Measurements from ENCODE around the gene ZNF484. TPM values are rescaled to one million over a fixed set of nuclear protein-coding genes. Genes with fewer than 3 reads are reported as not detected.
"Not testable (repeated sequence)": the region's sequence is repeated elsewhere in the genome, so short reads cannot be mapped to it uniquely, and the experiment has no call there.

Gene ZNF484
- polyA plus RNA-seq, 1 donor (not counting 4 experiments of a cell fraction or from before 2014, with no cell fraction given): 4.0 TPM

DNA sequence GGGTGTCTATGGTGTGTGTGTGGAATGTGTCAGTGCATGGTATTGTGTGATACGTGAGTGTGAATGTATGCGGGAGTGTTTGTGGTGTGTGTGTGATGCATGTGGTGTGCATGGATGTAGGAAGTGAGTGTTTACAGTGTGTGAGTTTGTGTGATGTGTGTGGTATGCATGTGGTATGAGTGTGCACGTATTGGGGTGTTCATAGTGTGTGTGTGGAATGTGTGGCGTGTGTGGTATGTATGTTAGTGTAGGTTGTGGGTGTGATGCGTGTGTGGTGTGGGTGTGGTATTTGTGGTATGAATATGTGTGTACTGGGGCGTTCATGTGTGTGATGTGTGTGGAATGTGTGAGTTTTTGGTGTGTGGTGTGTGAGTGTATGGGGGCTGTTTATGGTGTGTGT lies 73.1 kb downstream of the ZNF484 start:
- no peak for TF ChIP-seq EZH2 (IDR thresholded peaks at IDR 0.05; ENCODE audit: low read length)
- TF ChIP-seq, protein P1, sequence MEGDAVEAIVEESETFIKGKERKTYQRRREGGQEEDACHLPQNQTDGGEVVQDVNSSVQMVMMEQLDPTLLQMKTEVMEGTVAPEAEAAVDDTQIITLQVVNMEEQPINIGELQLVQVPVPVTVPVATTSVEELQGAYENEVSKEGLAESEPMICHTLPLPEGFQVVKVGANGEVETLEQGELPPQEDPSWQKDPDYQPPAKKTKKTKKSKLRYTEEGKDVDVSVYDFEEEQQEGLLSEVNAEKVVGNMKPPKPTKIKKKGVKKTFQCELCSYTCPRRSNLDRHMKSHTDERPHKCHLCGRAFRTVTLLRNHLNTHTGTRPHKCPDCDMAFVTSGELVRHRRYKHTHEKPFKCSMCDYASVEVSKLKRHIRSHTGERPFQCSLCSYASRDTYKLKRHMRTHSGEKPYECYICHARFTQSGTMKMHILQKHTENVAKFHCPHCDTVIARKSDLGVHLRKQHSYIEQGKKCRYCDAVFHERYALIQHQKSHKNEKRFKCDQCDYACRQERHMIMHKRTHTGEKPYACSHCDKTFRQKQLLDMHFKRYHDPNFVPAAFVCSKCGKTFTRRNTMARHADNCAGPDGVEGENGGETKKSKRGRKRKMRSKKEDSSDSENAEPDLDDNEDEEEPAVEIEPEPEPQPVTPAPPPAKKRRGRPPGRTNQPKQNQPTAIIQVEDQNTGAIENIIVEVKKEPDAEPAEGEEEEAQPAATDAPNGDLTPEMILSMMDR (optimal IDR thresholded peaks at IDR 0.05 in 1 of 3, IDR thresholded peaks at IDR 0.05 in 1 of 3, conservative IDR thresholded peaks at IDR 0.05 in 1 of 3; ENCODE audit: extremely low read depth in 1 of 3, insufficient read depth in 2 of 3, low read length in 3 of 3): no peak
- peaks cover 12% of the 10 kb centered on the region for H3K4me1 ChIP-seq (ENCODE audit: control insufficient read depth, extremely low read depth, insufficient read depth, low read length)
- no peak overlapping the region for H3K4me3 ChIP-seq (ENCODE audit: control insufficient read depth in 2 of 3, extremely low read depth in 1 of 3, insufficient read depth in 2 of 3, low read depth in 1 of 3, low read length in 3 of 3)
- DNase-seq (ENCODE audit: low read depth, low spot score) (peak; percentile 74), FAIRE-seq (peak; percentile 34)
- no peak overlapping the region for H3K27ac ChIP-seq (ENCODE audit: control insufficient read depth, insufficient read depth, low read length)
- H3K9ac ChIP-seq (ENCODE audit: control insufficient read depth, extremely low read depth, insufficient read depth, low read length): no peak overlapping the region
- no peak overlapping the region for H3K4me2 ChIP-seq (ENCODE audit: control insufficient read depth, extremely low read depth, insufficient read depth, low read depth, low read length)
- H3K9me3 ChIP-seq (ENCODE audit: control insufficient read depth, low read depth, low read length): no peaks in the 10 kb centered on the region
- no peak overlapping the region for H2AFZ ChIP-seq (ENCODE audit: control insufficient read depth, low read length)
- dilution Hi-C loops (cut with MboI; ENCODE audit: extremely low pct_ligation_motif_present, low sequenced_read_pairs): no loop called here
- no peaks in the 10 kb centered on the region for H3K9me1 ChIP-seq (ENCODE audit: control insufficient read depth, extremely low read depth, insufficient read depth, low read length)
- H4K20me1 ChIP-seq (ENCODE audit: control insufficient read depth, extremely low read depth, insufficient read depth, low read length): no peaks in the 10 kb centered on the region
- H3K79me2 ChIP-seq (ENCODE audit: control insufficient read depth, insufficient read depth, low read length): no peaks in the 10 kb centered on the region
- H3K36me3 ChIP-seq (ENCODE audit: control insufficient read depth in 2 of 2, extremely low read depth in 1 of 2, insufficient read depth in 2 of 2, low read length in 2 of 2): no peaks in the 10 kb centered on the region
- peaks cover 39% of the 10 kb centered on the region for H3K27me3 ChIP-seq (ENCODE audit: control insufficient read depth, extremely low read depth, insufficient read depth, low read length)

- Histone ChIP-seq H3K4me2 (ENCODE audit: control insufficient read depth, extremely low read depth, insufficient read depth, low read depth, low read length) (no peak overlapping the region), H4K20me1 (ENCODE audit: control insufficient read depth, extremely low read depth, insufficient read depth, low read length) (no peaks in the 10 kb centered on the region), H3K4me1 (ENCODE audit: control insufficient read depth, extremely low read depth, insufficient read depth, low read length) (peaks cover 18% of the 10 kb centered on the region), H3K9me3 (ENCODE audit: control insufficient read depth, low read depth, low read length) (no peaks in the 10 kb centered on the region), H3K27ac (ENCODE audit: control insufficient read depth, insufficient read depth, low read length) (no peak overlapping the region), H3K9ac (ENCODE audit: control insufficient read depth, extremely low read depth, insufficient read depth, low read length) (no peak overlapping the region), H3K27me3 (ENCODE audit: control insufficient read depth, extremely low read depth, insufficient read depth, low read length) (no peaks in the 10 kb centered on the region), H3K36me3 (ENCODE audit: control insufficient read depth in 2 of 2, extremely low read depth in 1 of 2, insufficient read depth in 2 of 2, low read length in 2 of 2) (no peaks in the 10 kb centered on the region), H3K4me3 (ENCODE audit: control insufficient read depth in 2 of 3, extremely low read depth in 1 of 3, insufficient read depth in 2 of 3, low read depth in 1 of 3, low read length in 3 of 3) (no peak overlapping the region), H2AFZ (ENCODE audit: control insufficient read depth, low read length) (no peak overlapping the region), H3K9me1 (ENCODE audit: control insufficient read depth, extremely low read depth, insufficient read depth, low read length) (no peaks in the 10 kb centered on the region), H3K79me2 (ENCODE audit: control insufficient read depth, insufficient read depth, low read length) (no peaks in the 10 kb centered on the region)
- TF ChIP-seq EZH2 (IDR thresholded peaks at IDR 0.05; ENCODE audit: low read length): no peak
- no peak for DNase-seq (ENCODE audit: low read depth, low spot score)
- FAIRE-seq: no peak
- dilution Hi-C loops (cut with MboI; ENCODE audit: extremely low pct_ligation_motif_present, low sequenced_read_pairs): no loop called here
Measured at GRCh38 chr9:92798358-92798757, 79.5 kb downstream of the ZNF484 start.

DNA sequence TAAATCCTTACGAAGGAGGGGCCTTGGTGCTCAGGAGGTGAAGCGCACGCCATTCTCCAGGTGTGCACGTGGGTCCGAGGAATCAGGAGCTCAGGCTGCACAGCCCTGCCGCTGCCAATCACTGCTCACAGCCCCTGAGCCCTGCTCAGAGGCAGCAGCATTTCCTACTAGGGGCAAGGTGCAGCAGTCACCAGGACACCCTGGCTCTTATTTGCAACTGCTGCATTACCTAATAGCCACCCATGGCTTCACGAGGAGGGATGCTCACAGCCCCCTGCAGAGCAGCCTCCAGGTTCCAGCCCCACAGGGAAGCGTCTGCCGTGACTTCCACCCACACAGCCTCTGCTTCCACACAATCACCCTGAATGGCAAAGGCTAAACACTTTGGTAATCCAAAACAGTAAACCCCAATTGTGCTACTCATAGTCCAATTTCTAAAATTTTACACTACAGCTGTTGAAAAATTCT lies 81.5 kb downstream of the ZNF484 start:
- H3K9me3 ChIP-seq (ENCODE audit: control insufficient read depth, low read depth, low read length); H3K79me2 ChIP-seq (ENCODE audit: control insufficient read depth, insufficient read depth, low read length); H3K36me3 ChIP-seq (ENCODE audit: control insufficient read depth in 2 of 2, extremely low read depth in 1 of 2, insufficient read depth in 2 of 2, low read length in 2 of 2); H3K27me3 ChIP-seq (ENCODE audit: control insufficient read depth, extremely low read depth, insufficient read depth, low read length); H3K4me2 ChIP-seq (ENCODE audit: control insufficient read depth, extremely low read depth, insufficient read depth, low read depth, low read length); H3K4me3 ChIP-seq (ENCODE audit: control insufficient read depth in 2 of 3, extremely low read depth in 1 of 3, insufficient read depth in 2 of 3, low read depth in 1 of 3, low read length in 3 of 3); H4K20me1 ChIP-seq (ENCODE audit: control insufficient read depth, extremely low read depth, insufficient read depth, low read length); FAIRE-seq; dilution Hi-C loops (cut with MboI; ENCODE audit: extremely low pct_ligation_motif_present, low sequenced_read_pairs); H2AFZ ChIP-seq (ENCODE audit: control insufficient read depth, low read length); H3K9ac ChIP-seq (ENCODE audit: control insufficient read depth, extremely low read depth, insufficient read depth, low read length); DNase-seq (ENCODE audit: low read depth, low spot score); H3K27ac ChIP-seq (ENCODE audit: control insufficient read depth, insufficient read depth, low read length); H3K9me1 ChIP-seq (ENCODE audit: control insufficient read depth, extremely low read depth, insufficient read depth, low read length): not testable (repeated sequence)
- H3K4me1 ChIP-seq (ENCODE audit: control insufficient read depth, extremely low read depth, insufficient read depth, low read length): peaks cover 18% of the 10 kb centered on the region
